Fibroblast of villous mesenchyme (primary cell): ENCODE results near the gene LATS1. TPM values are rescaled to one million over a fixed set of nuclear protein-coding genes. Genes with fewer than 3 reads are reported as not detected.
"Not testable (repeated sequence)": the region's sequence is repeated elsewhere in the genome, so short reads cannot be mapped to it uniquely, and the experiment has no call there.

Experiments
- DNase-seq: peaks from one replicate; pipeline ENCODE4 v3.0.0-alpha.2; 2010; ENCODE audit warnings: low read depth
- H3K4me3 ChIP-seq: 2 replicates; pipeline ENCODE4 v1.5.1; 2011; ENCODE audit warnings: low read depth, mild to moderate bottlenecking, low read length
- total RNA-seq: library from RNA; depleted of rRNA; stranded (reverse); fragments of >200 nt; gene quantifications from 2 replicates; pipeline ENCODE4 v1.2.3, GENCODE V29; 2012
- TF ChIP-seq, protein P1 (sequence below): IDR thresholded peaks from 2 replicates; pipeline ENCODE4 v1.5.1; 2012; ENCODE audit warnings: low read depth, mild to moderate bottlenecking, low read length; ENCODE audit not compliant: insufficient read depth

Gene LATS1
- total RNA-seq, 1 donor = 25.9 TPM

DNA sequence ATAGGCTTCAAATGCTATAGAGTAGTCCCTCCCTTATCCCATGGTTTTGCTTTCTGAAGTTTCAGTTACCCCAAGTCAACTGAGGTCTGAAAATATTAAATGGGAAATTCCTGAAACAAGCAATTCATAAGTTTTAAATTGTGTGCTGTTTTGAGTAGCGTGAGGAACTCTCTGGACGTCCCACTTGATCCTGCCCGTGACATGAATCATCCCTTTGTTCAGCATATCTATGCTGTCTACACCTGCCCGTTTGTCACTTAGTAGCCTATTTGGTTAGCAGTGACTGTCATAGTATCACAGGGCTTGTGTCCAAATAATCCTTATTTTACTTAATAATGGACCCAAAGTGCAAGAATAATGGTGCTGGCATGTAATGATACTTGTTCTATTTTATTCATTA, 36.6 kb upstream of the LATS1 start:
- TF ChIP-seq, protein P1, sequence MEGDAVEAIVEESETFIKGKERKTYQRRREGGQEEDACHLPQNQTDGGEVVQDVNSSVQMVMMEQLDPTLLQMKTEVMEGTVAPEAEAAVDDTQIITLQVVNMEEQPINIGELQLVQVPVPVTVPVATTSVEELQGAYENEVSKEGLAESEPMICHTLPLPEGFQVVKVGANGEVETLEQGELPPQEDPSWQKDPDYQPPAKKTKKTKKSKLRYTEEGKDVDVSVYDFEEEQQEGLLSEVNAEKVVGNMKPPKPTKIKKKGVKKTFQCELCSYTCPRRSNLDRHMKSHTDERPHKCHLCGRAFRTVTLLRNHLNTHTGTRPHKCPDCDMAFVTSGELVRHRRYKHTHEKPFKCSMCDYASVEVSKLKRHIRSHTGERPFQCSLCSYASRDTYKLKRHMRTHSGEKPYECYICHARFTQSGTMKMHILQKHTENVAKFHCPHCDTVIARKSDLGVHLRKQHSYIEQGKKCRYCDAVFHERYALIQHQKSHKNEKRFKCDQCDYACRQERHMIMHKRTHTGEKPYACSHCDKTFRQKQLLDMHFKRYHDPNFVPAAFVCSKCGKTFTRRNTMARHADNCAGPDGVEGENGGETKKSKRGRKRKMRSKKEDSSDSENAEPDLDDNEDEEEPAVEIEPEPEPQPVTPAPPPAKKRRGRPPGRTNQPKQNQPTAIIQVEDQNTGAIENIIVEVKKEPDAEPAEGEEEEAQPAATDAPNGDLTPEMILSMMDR = no peak
- DNase-seq = no peak

GRCh38 chr6:149753374-149753637, 35.4 kb upstream of the LATS1 start:
- not testable (repeated sequence) for H3K4me3 ChIP-seq, DNase-seq

More for the DNA sequence above, 36.6 kb upstream of the LATS1 start:
- no peak overlapping the region for H3K4me3 ChIP-seq

GRCh38 chr6:149752600-149753373, 34.9 kb upstream of the LATS1 start:
- no peak overlapping the region for H3K4me3 ChIP-seq
- no peak for DNase-seq

GRCh38 chr6:149751920-149752319, 34.0 kb upstream of the LATS1 start:
- H3K4me3 ChIP-seq, DNase-seq: not testable (repeated sequence)

More at GRCh38 chr6:149752600-149753373, 34.9 kb upstream of the LATS1 start:
- TF ChIP-seq, protein P1 = no peak

GRCh38 chr6:149751239-149751638, 33.3 kb upstream of the LATS1 start:
- peak overlapping the region; percentile 98 for H3K4me3 ChIP-seq
- TF ChIP-seq, protein P1 = no peak
- DNase-seq = no peak

DNA sequence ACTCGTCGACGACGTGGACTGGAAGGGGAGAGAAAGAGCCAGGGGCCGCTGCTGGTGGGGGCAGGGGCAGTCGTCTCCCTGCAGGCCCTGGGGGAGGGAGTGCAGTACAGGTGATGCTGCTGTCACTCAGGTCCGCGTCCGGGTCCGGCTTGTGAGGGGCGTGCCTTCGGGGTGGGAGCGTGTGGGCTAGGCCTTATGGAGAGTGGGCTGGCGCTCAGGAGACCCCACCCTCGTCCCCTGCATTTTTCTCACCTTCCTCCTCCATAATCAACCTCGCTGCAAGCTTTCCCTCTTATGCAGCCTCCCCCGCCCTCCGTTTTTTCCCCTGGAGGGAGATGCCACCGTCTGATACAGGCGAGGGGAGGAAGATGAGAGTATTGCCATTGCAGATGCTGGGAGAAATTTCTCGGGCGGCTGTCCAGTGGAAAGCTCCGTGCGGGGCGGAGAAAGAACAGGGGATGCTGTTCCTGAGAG, 32.3 kb upstream of the LATS1 start:
- DNase-seq = peak; percentile 71
- TF ChIP-seq, protein P1 = no peak
- H3K4me3 ChIP-seq = peak overlapping the region; percentile 98

DNA sequence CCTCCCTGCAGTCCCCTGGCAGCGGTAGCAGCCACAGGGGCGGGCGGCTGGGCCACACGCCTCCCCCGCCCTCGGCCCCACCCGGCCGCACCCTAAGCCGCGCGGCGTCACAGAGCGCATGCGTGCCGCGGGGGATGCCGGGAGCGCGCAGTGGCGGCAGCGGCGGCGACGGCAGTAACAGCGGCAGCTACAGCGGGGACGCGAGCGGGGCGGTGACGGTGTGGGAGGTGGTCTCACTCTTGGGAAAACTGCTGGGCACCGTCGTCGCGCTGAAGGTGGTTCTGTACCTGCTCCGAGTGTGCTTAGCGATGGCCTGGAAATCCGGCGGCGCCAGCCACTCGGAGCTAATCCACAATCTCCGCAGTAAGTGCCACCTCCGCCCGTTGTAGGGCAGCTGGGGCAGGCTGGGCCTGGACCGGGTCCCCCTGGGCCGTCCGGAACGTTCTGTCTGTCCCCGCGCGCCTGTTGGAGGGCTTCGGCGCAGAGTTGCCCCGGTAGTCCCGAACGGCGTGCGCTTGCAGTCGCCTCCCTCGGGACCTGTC, 31.8 kb upstream of the LATS1 start, which contains the start of gene PCMT1:
Gene PCMT1, plus strand, starts transcription at position 148 of the 542 bp plus-strand sequence. Its CDS starts 161 bp downstream, at position 309.
- TF ChIP-seq, protein P1 = no peak
- H3K4me3 ChIP-seq = peak within 1 kb of the TSS; percentile 98
- peak; percentile 91 for DNase-seq

DNA sequence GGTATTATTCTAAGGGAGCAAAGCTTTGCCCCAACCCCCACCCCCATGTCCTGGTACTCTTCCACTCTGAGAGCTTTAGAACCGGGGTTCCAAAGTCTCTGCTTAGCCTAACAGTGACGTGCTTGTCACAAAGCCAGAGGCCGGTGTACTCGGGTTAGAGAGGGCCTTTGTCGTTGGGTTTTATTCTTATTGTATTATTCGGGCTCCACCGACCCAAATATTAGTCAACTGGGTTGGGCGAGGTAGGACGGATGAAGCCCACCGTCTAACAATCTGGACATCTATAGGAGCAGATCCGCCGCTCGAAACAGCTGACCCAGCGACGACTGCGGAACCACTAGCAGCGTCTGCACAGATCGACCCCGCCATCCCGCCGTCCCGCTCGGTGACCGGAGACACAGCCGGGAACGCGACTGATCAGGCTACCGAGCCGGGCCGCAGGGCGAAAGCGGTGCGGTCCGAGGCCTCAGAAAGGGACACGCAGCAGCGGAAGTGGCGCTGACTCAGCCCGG, 31.2 kb upstream of the LATS1 start:
- peak overlapping the region; percentile 98 for H3K4me3 ChIP-seq
- not testable (repeated sequence) for DNase-seq
